Peyer's patch (tissue), 4 donors: Measurements from ENCODE around the gene CEP128. TPM values are rescaled to one million over a fixed set of nuclear protein-coding genes. Genes with fewer than 3 reads are reported as not detected.

Experiments
- DNase-seq, 3 donors: peaks; one replicate each; pipeline ENCODE4 v3.0.0-alpha.2; 2017 to 2019
- H3K27ac ChIP-seq, 4 donors: fragments of 200-600 bp; sonication (generic); one replicate each; pipeline ENCODE4 v1.5.1; 2016 to 2019
- H3K27me3 ChIP-seq, 2 donors: fragments of 200-600 bp; sonication (generic); one replicate each; pipeline ENCODE4 v1.5.1; 2019
- H3K36me3 ChIP-seq, 3 donors: fragments of 200-600 bp; sonication (generic); one replicate each; pipeline ENCODE4 v1.5.1; 2016 to 2019
- H3K4me1 ChIP-seq, 4 donors: fragments of 200-600 bp; sonication (generic); one replicate each; pipeline ENCODE4 v1.5.1; 2016 to 2019
- H3K4me3 ChIP-seq, 4 donors: fragments of 200-600 bp; sonication (generic); 1 replicate in 3 of 4; 2 replicates in 1 of 4; pipeline ENCODE4 v1.5.1; 2016 to 2019; ENCODE audit warnings: mild to moderate bottlenecking in 1 of 4
- H3K9me3 ChIP-seq, 4 donors: fragments of 200-600 bp; sonication (generic); one replicate each; pipeline ENCODE4 v1.5.1; 2016 to 2019; ENCODE audit warnings: mild to moderate bottlenecking in 1 of 4
- CTCF ChIP-seq, 6 experiments: fragments of 450-650 bp in 4 of 6; fragments of 200-600 bp in 2 of 6; sonication (generic) in 1 of 6; IDR thresholded peaks; one replicate each; pipeline ENCODE4 v1.5.1; 2017 to 2019; ENCODE audit warnings: antibody characterized with exemption in 6 of 6, mild to moderate bottlenecking in 3 of 6, moderate library complexity in 1 of 6
- POLR2A ChIP-seq, 2 donors: fragments of 450-650 bp; IDR thresholded peaks; one replicate each; pipeline ENCODE4 v1.5.1; 2017; ENCODE audit warnings: antibody characterized with exemption in 2 of 2, mild to moderate bottlenecking in 2 of 2, moderate library complexity in 2 of 2
- total RNA-seq, 4 donors: library from RNA; depleted of rRNA; stranded (reverse); fragments of >200 nt; gene quantifications; one replicate each; pipeline ENCODE4 v1.1.0, GENCODE V29; 2016

Gene CEP128
- total RNA-seq, 4 donors from 2014 or later: 5.9 to 51.2 (median 6.7) TPM

- DNase-seq: no peak
- Histone ChIP-seq H3K4me3 (no peak overlapping the region), H3K27me3 (no peaks in the 10 kb centered on the region), H3K27ac (no peak overlapping the region), H3K36me3 (no peaks in the 10 kb centered on the region), H3K4me1 (no peaks in the 10 kb centered on the region), H3K9me3 (no peaks in the 10 kb centered on the region)
- TF ChIP-seq CTCF (IDR thresholded peaks at IDR 0.05): no peak
- TF ChIP-seq POLR2A (IDR thresholded peaks at IDR 0.05): no peak
These were observed 287.6 kb downstream of the CEP128 start for GRCh38 chr14:80653956-80654355.

GRCh38 chr14:80645667-80646413 is 295.7 kb downstream of the CEP128 start:
- H3K4me3 ChIP-seq: no peak overlapping the region
- DNase-seq: no peak
- no peaks in the 10 kb centered on the region for H3K27me3 ChIP-seq
- no peak overlapping the region for H3K27ac ChIP-seq
- H3K36me3 ChIP-seq: no peaks in the 10 kb centered on the region
- H3K4me1 ChIP-seq: no peaks in the 10 kb centered on the region
- no peak for TF ChIP-seq CTCF (IDR thresholded peaks at IDR 0.05)
- no peak for TF ChIP-seq POLR2A (IDR thresholded peaks at IDR 0.05)
- no peaks in the 10 kb centered on the region for H3K9me3 ChIP-seq

GRCh38 chr14:80644826-80645225 is 296.7 kb downstream of the CEP128 start:
- TF ChIP-seq POLR2A (IDR thresholded peaks at IDR 0.05) (no peak), CTCF (IDR thresholded peaks at IDR 0.05) (no peak)
- H3K4me1 ChIP-seq: no peaks in the 10 kb centered on the region
- no peak for DNase-seq
- no peaks in the 10 kb centered on the region for H3K27me3 ChIP-seq
- H3K36me3 ChIP-seq: no peaks in the 10 kb centered on the region
- no peaks in the 10 kb centered on the region for H3K9me3 ChIP-seq
- no peak overlapping the region for H3K4me3 ChIP-seq
- H3K27ac ChIP-seq: no peak overlapping the region

- H3K27ac ChIP-seq: no peak overlapping the region
- H3K27me3 ChIP-seq: no peaks in the 10 kb centered on the region
- H3K36me3 ChIP-seq: no peaks in the 10 kb centered on the region
- H3K4me3 ChIP-seq: no peak overlapping the region
- TF ChIP-seq POLR2A (IDR thresholded peaks at IDR 0.05) (no peak), CTCF (IDR thresholded peaks at IDR 0.05) (no peak)
- H3K4me1 ChIP-seq: no peaks in the 10 kb centered on the region
- no peaks in the 10 kb centered on the region for H3K9me3 ChIP-seq
- DNase-seq: no peak
These were observed 302.7 kb downstream of the CEP128 start for GRCh38 chr14:80638620-80639515.

- H3K9me3 ChIP-seq: no peaks in the 10 kb centered on the region
- no peak for TF ChIP-seq CTCF (IDR thresholded peaks at IDR 0.05)
- no peak for TF ChIP-seq POLR2A (IDR thresholded peaks at IDR 0.05)
- no peak overlapping the region for H3K27ac ChIP-seq
- no peaks in the 10 kb centered on the region for H3K36me3 ChIP-seq
- H3K4me3 ChIP-seq: no peak overlapping the region
- H3K27me3 ChIP-seq: no peaks in the 10 kb centered on the region
- H3K4me1 ChIP-seq: no peaks in the 10 kb centered on the region
- no peak for DNase-seq
These were observed 303.6 kb downstream of the CEP128 start for GRCh38 chr14:80637756-80638619.
